Cardiac muscle cell (in vitro differentiated cells and primary cell): ENCODE results near the gene GAB1. TPM values are rescaled to one million over a fixed set of nuclear protein-coding genes. Genes with fewer than 3 reads are reported as not detected.
A peak's percentile ranks its signal among the peaks of the same experiment; 100 is the strongest.
"Not testable (repeated sequence)": the region's sequence is repeated elsewhere in the genome, so short reads cannot be mapped to it uniquely, and the experiment has no call there.

Source experiments
- DNase-seq, 2 donors: peaks; one replicate each; pipeline versions ENCODE4 v3.0.0 to v3.0.0-alpha.2; 2010 to 2017; ENCODE audit warnings: low read depth in 1 of 2, low spot score in 1 of 2
- H3K27ac ChIP-seq: fragments of 200-600 bp; sonication (generic); 2 replicates; pipeline ENCODE4 v1.5.1; 2016
- H3K27me3 ChIP-seq: fragments of 200-600 bp; sonication (generic); 2 replicates; pipeline ENCODE4 v1.6.0; 2016; ENCODE audit warnings: control low read depth
- H3K36me3 ChIP-seq: fragments of 200-600 bp; sonication (generic); 2 replicates; pipeline ENCODE4 v1.5.1; 2016; ENCODE audit warnings: control low read depth
- H3K4me1 ChIP-seq: fragments of 200-600 bp; sonication (generic); 2 replicates; pipeline ENCODE4 v1.8.1; 2017; ENCODE audit warnings: low read depth, mild to moderate bottlenecking, mixed run types
- H3K4me3 ChIP-seq: fragments of 200-600 bp; sonication (generic); 2 replicates; pipeline ENCODE4 v1.5.1; 2016; ENCODE audit warnings: mild to moderate bottlenecking
- H3K9me3 ChIP-seq: fragments of 200-600 bp; sonication (generic); 2 replicates; pipeline ENCODE4 v1.5.1; 2017; ENCODE audit warnings: low read depth, mild to moderate bottlenecking, control low read depth
- polyA plus RNA-seq: library from polyadenylated mRNA; unstranded; fragments of >200 nt; fragmentation: Nextera tagmentation; extraction: Ambion mirVana; gene quantifications from 2 replicates; pipeline ENCODE4 v1.2.1, GENCODE V29; 2016
- total RNA-seq: library from RNA; depleted of rRNA; stranded (reverse); fragments of >200 nt; gene quantifications from 2 replicates; pipeline ENCODE4 v1.2.3, GENCODE V29; 2016
- TF ChIP-seq, protein P1 (sequence below): IDR thresholded peaks from 2 replicates; pipeline ENCODE4 v1.5.1; 2012; ENCODE audit warnings: low read depth, mild to moderate bottlenecking, low read length

Gene GAB1
- total and polyA plus RNA-seq, 2 experiments from 2014 or later, result 11.9 to 63.9 TPM

DNA sequence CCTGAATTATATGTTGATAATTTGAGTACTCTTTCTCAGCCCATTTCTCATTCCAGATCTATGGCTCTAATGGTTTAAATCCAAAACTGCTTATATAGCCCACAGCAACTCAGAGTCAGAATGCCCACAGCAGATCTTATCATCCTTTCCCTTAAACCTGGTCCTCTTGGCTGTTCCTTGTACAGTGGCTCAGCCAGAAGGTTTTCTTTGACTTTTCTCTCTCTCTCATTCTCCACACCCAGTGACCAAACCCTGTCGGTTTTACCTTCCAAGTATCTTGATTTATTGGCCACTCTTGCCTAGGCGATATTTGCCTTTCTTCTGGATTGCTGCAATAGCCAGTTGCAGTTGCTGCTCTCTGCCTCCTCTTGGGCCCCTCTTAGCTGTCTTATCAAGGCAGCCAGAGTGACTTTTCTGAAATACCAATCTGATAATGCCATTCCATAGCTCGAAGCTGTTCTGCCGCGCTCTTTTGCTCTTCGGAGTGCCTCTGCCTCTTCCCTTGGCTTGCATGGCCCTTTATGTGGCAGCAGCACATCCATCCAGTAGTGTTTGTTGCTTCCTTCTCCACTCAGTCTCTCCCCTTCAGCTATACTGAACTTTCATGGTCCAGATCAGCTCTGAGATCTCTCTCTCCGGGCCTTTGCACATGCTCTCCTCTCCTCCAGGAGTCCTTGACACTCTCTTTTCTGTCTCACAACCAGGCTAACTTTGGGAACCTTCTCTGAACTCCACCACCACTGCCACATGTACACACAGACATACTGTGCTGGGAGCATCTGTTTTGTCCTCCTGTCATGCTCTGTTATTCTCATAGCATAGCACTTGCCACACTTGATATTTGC lies 11.8 kb downstream of the GAB1 start:
- H3K27me3 ChIP-seq, result no peaks in the 10 kb centered on the region
- H3K36me3 ChIP-seq, result no peaks in the 10 kb centered on the region
- H3K4me3 ChIP-seq, result no peak overlapping the region
- H3K27ac ChIP-seq, result no peak overlapping the region
- DNase-seq, result peak in 1 of 2 donors; percentile 47
- no peaks in the 10 kb centered on the region for H3K9me3 ChIP-seq
- TF ChIP-seq, protein P1, sequence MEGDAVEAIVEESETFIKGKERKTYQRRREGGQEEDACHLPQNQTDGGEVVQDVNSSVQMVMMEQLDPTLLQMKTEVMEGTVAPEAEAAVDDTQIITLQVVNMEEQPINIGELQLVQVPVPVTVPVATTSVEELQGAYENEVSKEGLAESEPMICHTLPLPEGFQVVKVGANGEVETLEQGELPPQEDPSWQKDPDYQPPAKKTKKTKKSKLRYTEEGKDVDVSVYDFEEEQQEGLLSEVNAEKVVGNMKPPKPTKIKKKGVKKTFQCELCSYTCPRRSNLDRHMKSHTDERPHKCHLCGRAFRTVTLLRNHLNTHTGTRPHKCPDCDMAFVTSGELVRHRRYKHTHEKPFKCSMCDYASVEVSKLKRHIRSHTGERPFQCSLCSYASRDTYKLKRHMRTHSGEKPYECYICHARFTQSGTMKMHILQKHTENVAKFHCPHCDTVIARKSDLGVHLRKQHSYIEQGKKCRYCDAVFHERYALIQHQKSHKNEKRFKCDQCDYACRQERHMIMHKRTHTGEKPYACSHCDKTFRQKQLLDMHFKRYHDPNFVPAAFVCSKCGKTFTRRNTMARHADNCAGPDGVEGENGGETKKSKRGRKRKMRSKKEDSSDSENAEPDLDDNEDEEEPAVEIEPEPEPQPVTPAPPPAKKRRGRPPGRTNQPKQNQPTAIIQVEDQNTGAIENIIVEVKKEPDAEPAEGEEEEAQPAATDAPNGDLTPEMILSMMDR, result no peak
- peaks cover 62% of the 10 kb centered on the region for H3K4me1 ChIP-seq

DNA sequence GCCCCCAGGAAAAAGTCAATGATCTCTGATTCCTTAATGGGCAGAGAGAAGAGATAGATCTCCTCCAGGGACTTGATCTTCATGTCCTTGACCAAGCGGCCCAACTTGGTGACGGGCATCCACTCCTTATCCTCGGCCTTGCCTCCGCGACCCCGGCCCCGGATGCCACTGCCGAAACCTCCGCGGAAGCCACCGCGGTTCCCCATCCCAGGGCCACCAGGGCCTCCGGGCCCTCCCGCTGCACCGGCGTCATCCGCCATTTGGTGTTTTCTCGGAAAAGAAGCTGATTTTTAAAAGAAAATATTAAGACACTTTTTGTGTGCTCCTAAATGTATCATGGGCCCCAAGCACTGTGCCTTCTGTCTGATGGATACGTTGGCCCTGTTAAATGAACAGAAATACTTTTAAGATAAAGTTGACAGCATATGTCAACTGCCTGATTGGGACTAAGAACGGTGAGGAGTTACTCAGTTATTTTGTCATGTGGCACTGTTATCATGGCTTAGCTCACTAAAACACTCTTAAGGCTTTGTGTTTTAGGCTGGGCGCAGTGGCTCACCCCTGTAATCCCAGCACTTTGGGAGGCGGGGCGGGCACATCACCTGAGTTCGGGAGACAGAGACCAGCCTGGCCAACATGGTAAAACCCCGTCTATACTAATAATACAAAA lies 13.3 kb downstream of the GAB1 start:
- H3K4me3 ChIP-seq, H3K36me3 ChIP-seq, H3K27me3 ChIP-seq, DNase-seq, H3K27ac ChIP-seq, H3K9me3 ChIP-seq: not testable (repeated sequence)
- peaks cover 62% of the 10 kb centered on the region for H3K4me1 ChIP-seq

DNA sequence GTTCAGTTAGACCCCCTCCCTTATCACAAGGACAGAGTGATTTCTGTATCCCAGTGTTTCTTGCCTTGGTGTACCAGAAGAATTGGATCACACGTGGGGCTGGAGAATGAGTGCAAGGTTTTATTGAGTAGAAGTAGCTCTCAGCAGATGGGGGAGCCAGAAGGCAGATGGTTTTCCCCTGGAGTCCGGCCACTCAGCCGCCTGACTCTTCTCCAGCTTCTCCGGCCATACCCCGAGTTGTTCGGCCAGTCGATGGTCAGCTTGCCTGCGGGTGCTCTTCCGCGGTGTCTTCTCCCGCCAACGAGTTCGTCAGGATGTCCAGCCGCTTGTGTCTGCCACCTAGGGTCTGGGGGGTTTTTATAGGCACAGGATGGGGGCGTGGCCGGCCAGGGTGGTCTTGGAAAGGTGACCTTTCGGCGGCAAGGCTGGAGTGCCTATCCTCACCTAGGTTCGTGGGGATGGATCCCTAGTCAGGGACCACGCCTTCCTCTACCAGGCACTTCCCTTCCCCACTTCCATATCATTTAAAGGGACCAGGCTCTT lies 14.5 kb downstream of the GAB1 start:
- TF ChIP-seq, protein P1, result no peak
- Histone ChIP-seq H3K36me3 (no peaks in the 10 kb centered on the region), H3K4me3 (no peak overlapping the region), H3K4me1 (peaks cover 62% of the 10 kb centered on the region), H3K9me3 (no peaks in the 10 kb centered on the region), H3K27ac (no peak overlapping the region), H3K27me3 (no peaks in the 10 kb centered on the region)
- no peak for DNase-seq

DNA sequence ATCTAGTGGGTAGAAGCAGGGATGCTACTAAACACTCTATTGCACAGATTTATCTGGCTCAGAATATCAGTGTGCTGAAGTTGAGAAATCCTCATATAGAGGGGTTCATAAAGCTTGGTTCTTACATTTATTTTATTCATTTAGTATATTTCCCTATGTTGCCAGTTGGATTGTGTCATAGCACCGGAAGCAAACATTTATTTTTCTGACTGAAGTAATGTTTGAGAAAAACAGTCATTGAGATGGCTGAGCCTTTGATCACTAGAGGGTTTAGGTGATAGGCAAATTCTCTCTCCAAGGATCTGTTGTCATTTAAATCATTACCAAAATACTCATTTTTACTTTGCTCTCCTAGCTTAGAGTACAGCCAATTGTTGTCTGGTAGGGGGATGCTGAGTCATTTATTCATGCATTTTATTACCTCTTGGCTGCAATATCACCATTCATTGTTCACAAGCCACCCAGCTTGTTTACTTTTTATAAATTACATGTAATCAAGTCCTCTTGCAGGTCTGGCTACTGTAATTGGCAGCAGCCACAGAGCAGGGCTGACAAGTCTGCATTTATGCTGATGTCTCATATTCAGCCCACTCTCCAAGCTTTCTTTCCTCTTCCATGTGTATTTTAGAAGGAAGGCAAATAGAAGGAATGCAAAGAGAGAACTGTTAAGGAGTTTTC lies 15.2 kb downstream of the GAB1 start:
- Histone ChIP-seq H3K36me3 (no peaks in the 10 kb centered on the region), H3K9me3 (no peaks in the 10 kb centered on the region), H3K27ac (peak overlapping the region; percentile 46), H3K4me1 (peaks cover 62% of the 10 kb centered on the region), H3K27me3 (no peaks in the 10 kb centered on the region), H3K4me3 (no peak overlapping the region)
- TF ChIP-seq, protein P1, result no peak
- peak in 1 of 2 donors; percentile 24 for DNase-seq

DNA sequence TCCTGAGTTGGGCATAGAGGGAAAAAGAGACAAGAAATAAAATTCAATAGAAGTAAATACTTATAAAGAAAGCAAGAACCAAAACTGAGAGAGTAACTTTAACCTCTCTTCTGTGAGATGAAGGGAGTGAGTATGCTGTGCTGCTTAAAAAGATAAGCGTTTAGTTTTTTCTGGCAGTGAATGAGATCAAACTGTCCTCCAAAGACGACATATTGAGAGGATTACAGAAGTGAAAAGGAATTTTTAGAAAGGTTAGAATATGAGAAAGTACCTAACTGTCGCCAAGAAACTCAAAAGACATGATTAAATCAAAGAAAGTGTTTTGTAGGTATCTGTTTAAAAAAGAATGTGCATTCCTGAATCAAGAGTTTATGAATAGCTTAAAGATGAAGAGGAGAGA lies 16.0 kb downstream of the GAB1 start:
- no peaks in the 10 kb centered on the region for H3K36me3 ChIP-seq
- no peaks in the 10 kb centered on the region for H3K9me3 ChIP-seq
- H3K4me1 ChIP-seq, result peaks cover 63% of the 10 kb centered on the region
- peak overlapping the region; percentile 46 for H3K27ac ChIP-seq
- H3K27me3 ChIP-seq, result no peaks in the 10 kb centered on the region
- DNase-seq, result peak in 1 of 2 donors; percentile 27
- H3K4me3 ChIP-seq, result no peak overlapping the region
- TF ChIP-seq, protein P1, result no peak
